Stimulated activated naive CD8-positive, alpha-beta T cell treated with anti-CD3 and anti-CD28 coated beads, Interleukin-15, Interleukin-2, amounts not matched to agents 100 U/mL and 50 U/mL, for 24 hours (primary cell): ENCODE results near the gene BCAN.
"Not testable (repeated sequence)": the region's sequence is repeated elsewhere in the genome, so short reads cannot be mapped to it uniquely, and the experiment has no call there.

Experiments
- ATAC-seq: fragments of 150-1000 bp; cut with Tn5 transposase; one replicate; pipeline ENCODE4 v1.10.0; 2021
- DNase-seq: peaks from one replicate; pipeline ENCODE4 v3.0.0; 2021

The BCAN gene

GRCh38 chr1:156641761-156642264 is at the start of gene BCAN:
Gene BCAN, plus strand, starts transcription at chr1:156642117. Its CDS starts 3,938 bp downstream, at chr1:156646055.
- DNase-seq (peak; percentile 28), ATAC-seq (peak; percentile 13)

DNA sequence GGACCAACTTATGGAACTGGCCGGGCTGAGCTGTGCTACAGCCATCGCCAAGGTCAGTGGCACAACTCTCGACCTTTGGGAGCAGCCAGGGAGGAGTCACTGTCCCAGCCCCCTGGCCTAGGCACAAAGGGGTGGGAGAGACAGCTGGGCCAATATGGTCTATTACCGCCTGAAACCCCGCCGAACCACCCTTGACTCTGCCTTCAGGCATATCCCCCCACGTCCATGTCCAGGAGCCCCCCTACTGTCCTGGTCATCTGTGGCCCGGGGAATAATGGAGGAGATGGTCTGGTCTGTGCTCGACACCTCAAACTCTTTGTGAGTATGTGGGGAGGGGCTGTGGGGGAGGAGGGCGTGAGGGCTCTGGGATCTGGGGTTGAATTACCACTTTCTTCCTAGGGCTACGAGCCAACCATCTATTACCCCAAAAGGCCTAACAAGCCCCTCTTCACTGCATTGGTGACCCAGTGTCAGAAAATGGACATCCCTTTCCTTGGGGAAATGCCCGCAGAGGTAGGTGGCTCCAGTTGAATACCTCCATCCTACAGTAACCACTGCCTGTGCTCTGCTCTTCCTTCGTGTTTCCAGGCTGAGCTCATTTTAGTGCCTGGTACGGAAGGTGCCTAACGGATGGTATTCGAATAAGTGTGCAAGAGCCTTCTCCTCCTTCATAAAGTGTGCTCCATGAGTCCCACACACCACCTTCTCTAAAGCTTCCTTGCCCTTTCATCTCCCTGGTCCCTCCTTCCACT is 49.6 kb upstream of the BCAN start:
- peak; percentile 1 for ATAC-seq
- DNase-seq: peak; percentile 14

DNA sequence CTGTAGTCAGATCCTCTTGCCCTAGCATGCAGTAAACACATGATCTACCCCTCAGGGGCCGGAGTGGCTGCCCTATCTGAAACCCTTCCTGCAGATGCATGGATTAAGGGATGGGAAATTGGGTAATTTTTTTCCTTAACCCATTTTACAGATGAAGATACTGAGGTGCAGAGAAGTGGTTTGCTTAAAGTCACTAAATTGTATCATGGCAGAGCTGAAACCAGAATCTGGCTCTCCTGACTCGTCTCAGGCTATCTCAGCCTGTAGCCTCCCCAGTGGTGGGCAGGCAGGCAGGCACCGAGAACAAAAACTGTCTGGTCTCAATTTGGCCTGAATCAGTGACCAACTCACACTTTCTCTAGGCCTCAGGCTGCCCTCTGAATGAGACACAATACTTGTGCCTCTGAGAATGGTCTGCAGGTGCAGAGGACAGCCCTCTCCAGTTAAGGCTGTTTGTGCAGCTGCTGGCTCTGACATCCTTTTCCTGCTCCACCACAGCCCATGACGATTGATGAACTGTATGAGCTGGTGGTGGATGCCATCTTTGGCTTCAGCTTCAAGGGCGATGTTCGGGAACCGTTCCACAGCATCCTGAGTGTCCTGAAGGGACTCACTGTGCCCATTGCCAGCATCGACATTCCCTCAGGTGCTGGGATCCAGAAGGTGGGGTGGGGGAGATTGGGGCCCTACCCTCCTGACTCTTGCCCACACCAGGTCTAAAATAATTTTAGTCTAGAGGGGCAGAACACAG is 48.8 kb upstream of the BCAN start:
- ATAC-seq (no peak), DNase-seq (no peak)

DNA sequence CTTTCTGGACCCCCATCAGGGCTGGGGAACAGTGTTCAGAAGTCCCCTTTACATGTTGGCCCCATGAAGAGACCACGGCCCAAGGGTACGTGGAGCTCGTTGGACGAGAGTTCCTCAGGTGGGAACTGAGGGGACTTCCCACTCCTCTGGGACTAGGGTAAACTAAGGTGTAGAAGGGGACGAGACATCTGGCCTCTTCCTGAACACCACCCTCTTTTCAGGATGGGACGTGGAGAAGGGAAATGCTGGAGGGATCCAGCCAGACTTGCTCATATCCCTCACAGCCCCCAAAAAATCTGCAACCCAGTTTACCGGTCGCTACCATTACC is 48.3 kb upstream of the BCAN start:
- DNase-seq: no peak

DNA sequence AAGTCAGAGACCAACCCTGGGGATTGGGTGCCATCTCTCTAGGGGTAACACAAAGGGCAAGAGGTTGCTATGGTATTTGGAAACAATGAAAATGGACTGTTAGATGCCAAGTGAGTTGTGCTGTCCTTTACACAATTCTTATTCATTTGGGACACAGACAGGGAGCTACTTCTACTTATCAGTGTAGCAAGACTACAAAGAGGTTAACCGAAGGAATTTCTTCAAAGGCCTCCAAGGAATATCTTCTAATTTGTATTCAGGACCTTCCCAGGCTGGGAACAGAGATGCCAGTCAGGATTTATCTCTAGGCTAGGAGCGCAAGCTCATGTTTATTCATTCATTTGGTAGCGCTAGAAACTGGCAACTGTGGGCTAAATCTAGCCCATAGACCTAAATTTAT is 47.7 kb upstream of the BCAN start:
- no peak for DNase-seq
- no peak for ATAC-seq

More for the DNA sequence above, 48.3 kb upstream of the BCAN start:
- no peak for ATAC-seq

DNA sequence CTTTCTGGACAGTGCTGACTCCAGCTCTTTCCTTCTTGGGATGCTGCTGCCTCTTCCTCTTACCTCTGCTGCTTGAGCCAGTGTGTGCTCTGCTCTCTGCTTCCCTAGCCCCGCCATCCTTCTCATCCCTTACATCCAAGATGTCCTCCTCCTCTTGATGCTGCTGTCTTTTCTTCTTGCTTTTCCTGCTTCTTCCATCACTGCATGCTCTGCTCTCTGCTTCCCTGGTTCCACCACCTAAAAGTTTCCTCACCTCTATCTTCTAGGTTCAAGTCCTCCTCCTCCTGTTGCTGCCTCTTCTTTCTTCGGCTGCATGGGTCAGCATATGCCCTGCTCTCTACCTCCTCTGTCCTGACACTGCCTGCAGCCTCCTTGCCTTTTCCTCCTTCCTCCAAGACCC is 46.9 kb upstream of the BCAN start:
- ATAC-seq (no peak), DNase-seq (no peak)

- DNase-seq: no peak
These were observed 45.5 kb upstream of the BCAN start for GRCh38 chr1:156596426-156596825.

DNA sequence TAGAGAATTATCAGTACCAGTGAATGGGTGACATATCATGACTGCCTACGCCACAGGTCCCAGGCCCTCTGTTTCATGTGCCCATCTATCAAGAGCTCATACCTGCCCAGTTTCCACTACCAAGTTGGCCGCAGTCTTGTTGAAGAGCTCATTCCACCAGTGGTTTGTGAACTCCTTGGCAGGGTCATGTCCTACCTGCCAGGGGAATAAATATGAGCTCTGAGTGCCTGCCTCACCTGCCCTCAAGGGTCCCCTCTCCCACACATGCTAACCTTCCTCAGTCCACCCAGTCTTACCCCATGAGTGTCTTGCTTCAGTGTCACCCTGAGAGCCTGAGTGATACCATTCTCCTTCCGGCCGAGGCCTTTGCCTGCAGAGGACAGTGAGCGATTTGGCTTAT is 43.8 kb upstream of the BCAN start:
- ATAC-seq (no peak), DNase-seq (no peak)

More at GRCh38 chr1:156596426-156596825, 45.5 kb upstream of the BCAN start:
- no peak for ATAC-seq

GRCh38 chr1:156598731-156599432 is 43.0 kb upstream of the BCAN start:
- no peak for ATAC-seq
- DNase-seq: no peak

GRCh38 chr1:156599811-156600210 is 42.1 kb upstream of the BCAN start:
- peak; percentile 18 for DNase-seq
- peak; percentile 78 for ATAC-seq

GRCh38 chr1:156600733-156601121 is 41.2 kb upstream of the BCAN start:
- ATAC-seq: no peak
- DNase-seq: peak; percentile 26

DNA sequence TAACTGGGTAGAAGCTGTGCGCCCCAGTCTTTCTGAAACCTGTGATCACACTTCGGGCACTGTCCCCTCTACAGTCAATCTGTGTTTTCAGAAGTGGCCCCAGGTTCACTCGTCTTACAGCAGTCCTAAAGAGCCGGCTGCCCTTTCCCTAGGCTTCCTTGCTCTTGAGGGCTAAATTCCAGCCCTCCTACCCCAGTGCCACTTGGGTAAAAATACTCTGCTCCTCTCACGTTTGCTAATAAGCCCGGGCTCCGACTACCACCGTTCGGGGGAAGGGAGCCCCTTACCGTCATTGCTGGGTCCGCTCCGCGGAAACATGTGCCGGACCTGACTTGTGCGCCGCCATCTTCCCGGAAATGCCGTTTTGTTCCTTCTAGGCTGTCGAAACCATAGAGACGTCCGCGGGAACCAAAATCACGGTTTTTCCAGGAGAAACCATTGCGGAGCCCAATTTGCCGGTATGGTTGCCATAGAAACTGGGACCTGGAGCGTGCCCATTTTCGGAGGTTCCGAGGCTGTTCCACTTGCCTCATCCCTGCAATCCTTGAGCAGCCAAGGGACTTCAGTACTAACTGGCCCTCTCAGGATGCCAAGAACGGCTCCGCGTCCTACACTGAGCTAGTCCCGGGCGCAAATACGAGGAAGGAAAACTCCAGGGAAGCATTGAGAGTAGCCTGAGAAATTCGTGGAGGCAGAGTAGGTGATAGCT is 40.6 kb upstream of the BCAN start, which contains the start of gene GPATCH4:
Gene GPATCH4 (minus strand): TSS at position 358 of the 709 bp plus-strand sequence.
- ATAC-seq (peak; percentile 61), DNase-seq (peak; percentile 80)

- DNase-seq (peak; percentile 20), ATAC-seq (no peak)
These were observed 40.0 kb upstream of the BCAN start for GRCh38 chr1:156601892-156602291.

- DNase-seq (peak; percentile 23), ATAC-seq (no peak)
These were observed 39.3 kb upstream of the BCAN start for GRCh38 chr1:156602557-156602993.

DNA sequence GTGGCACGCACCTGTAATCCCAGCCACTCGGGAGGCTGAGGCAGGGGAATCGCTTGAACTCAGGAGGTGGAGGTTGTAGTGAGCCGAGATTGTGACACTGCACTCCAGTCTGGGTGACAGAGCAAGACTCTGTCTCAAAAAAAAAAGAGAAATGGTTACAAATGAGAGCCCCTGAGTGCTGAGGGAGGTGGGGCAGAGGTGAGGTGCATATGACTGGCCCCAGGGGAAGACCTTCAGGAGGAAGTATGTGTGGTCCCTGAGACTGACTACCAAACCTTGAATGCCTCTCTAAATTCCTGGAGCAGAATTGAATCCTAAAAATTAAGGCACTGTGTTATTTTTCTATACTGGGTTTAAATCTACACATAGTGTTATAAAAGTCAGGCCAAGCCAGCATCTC is 34.6 kb upstream of the BCAN start:
- ATAC-seq, DNase-seq: not testable (repeated sequence)

DNA sequence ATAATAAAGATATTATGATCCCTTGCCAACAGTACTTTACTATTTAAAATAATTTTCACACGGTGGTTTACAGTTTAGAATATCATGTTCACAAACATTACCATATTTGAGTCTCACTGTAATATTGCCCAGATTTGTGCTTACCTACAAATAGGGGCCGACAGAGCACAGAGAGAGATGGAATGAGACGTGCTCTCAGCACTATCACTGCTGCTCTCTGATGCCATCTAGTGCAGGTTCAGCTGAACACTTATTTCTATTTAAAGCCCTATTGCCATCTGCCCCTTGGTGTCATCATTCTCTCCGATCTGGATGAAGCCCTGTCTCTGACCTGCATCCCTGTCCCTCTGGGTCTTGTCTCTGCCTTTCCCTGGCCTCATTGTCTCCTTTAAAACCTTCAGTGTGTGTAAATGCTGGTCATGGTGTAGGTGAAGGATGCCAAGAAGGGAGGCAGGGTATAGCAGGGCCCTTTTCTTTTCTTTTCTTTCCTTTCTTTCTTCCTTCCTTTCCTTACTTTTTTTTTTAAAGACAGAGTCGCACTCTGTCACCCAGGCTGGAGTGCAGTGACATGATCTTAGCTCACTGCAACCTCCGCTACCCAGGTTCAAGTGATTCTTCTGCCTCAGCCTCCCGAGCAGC is 33.8 kb upstream of the BCAN start:
- peak; percentile 95 for ATAC-seq
- DNase-seq: peak; percentile 63

DNA sequence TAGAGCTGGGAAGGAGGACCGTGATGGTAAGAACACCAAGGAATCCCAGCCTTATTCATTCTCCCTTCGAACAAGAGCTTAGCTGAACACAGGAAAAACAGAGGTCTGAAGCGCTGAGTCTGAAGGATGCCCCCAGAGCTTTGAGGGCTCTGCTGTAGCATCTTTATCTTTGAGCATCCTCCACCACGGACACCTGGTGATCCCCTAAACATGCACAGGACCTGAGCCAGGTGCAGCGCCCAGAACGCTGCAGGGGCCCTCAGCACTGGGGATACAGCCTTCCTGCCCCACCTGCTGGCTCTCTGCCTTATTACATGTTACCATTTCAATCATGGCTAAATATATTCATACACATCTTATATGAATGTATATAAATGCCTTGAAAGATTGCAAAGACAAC is 32.9 kb upstream of the BCAN start:
- DNase-seq: peak; percentile 69

DNA sequence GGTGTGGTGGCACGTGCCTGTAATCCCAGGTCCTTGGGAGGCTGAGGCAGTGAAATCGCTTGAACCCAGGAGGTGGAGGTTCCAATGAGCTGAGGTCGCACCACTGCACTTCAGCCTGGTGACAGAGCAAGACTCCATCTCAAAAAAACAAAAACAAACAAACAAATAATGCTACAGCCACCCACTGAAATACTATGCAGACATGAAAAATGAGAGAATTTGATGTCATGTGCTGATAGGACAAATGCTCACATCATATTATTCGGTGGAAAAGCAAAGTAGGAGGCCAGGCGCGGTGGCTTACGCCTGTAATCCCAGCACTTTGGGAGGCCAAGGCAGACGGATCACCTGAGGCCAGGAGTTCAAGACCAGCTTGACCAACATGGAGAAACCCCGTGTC is 31.8 kb upstream of the BCAN start:
- not testable (repeated sequence) for ATAC-seq, DNase-seq

More for the DNA sequence above, 32.9 kb upstream of the BCAN start:
- peak; percentile 86 for ATAC-seq

- ATAC-seq (no peak), DNase-seq (no peak)
These were observed 29.3 kb upstream of the BCAN start for GRCh38 chr1:156612666-156613065.

- ATAC-seq (no peak), DNase-seq (no peak)
These were observed 26.0 kb upstream of the BCAN start for GRCh38 chr1:156615946-156616345.

GRCh38 chr1:156616463-156616862 is 25.5 kb upstream of the BCAN start:
- no peak for ATAC-seq
- no peak for DNase-seq
